22Rv1 (cell line): ENCODE data around the gene DBI.
"Not testable (repeated sequence)": the region's sequence is repeated elsewhere in the genome, so short reads cannot be mapped to it uniquely, and the experiment has no call there.

Source experiments
- H3K27ac ChIP-seq: fragments of 450-650 bp; 2 replicates; pipeline ENCODE4 v1.5.1; 2017
- ZFX ChIP-seq: fragments of 450-650 bp; IDR thresholded peaks from 2 replicates; pipeline ENCODE4 v1.6.1; 2017; ENCODE audit warnings: antibody characterized with exemption, borderline replicate concordance
- TF ChIP-seq, protein P1 (sequence below): fragments of 450-650 bp; IDR thresholded peaks from 2 replicates; pipeline ENCODE4 v1.5.1; 2017; ENCODE audit warnings: mild to moderate bottlenecking

DBI gene

DNA sequence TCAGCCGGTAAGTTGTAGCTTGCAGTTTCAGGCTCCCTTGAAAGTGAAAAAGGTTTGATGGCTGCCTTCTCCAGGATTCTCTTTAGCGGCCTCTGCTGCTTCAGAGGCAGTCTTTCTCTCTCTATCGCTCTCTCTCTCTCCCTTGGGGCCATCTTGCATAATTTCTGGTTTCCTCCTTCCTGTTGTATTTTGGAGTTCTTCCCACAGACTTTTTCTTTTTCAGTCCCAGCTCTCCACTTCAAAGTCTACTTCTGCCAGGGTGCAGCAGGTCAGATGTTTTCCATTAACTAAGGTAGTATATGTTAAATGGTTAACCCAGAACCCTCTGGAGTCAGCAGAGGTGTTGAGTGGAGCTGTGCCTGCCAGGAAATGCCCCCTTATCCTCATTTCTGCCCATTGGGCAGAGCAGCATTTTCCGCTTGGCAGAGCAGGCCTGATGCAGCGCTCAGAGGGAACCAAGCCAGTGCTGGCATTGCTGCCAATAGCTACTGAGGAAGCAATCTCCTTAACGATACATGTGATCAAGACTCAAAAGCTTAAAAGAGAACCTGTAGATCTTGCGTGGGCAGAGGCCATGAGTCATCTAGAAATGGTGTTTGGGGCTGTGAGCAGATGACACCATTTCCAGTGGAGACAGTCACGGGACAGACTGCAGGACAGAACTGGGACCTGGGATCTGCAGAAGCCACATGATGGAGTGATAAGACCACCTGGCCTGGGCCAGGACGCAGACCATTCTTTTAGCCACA lies 20.8 kb downstream of the DBI start:
- TF ChIP-seq, protein P1, sequence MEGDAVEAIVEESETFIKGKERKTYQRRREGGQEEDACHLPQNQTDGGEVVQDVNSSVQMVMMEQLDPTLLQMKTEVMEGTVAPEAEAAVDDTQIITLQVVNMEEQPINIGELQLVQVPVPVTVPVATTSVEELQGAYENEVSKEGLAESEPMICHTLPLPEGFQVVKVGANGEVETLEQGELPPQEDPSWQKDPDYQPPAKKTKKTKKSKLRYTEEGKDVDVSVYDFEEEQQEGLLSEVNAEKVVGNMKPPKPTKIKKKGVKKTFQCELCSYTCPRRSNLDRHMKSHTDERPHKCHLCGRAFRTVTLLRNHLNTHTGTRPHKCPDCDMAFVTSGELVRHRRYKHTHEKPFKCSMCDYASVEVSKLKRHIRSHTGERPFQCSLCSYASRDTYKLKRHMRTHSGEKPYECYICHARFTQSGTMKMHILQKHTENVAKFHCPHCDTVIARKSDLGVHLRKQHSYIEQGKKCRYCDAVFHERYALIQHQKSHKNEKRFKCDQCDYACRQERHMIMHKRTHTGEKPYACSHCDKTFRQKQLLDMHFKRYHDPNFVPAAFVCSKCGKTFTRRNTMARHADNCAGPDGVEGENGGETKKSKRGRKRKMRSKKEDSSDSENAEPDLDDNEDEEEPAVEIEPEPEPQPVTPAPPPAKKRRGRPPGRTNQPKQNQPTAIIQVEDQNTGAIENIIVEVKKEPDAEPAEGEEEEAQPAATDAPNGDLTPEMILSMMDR, result no peak
- TF ChIP-seq ZFX, result no peak
- no peak overlapping the region for H3K27ac ChIP-seq

DNA sequence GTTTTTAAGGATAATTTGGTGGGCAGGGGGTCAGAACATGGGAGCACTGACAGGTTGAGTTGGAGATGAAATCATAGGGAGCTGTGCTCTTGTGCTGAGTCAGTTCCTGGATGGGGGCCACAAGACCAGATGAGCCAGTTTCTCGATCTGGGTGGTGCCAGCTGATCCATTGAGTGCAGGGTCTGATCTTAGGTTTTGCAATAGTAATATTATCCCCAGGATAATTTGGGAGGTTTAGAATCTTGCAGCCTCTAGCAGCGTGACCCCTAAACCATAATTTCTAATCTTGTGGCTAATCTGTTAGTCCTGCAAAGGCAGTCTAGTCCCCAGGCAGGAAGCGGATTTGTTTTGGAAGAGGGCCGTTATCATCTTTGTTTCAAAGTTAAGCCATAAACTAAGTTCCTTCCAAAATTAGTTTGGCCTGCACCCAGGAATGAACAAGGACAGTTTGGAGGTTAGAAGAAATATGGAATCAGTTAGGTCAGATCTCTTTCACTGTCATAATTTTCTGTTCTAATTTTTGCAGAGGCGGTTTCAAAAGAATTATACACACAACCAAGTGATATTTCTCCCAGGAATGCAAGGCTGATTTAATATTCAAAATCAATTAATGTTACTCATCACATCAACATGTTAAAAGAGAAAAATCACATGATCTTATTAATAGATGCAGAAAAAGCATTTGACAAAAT lies 23.0 kb downstream of the DBI start:
- no peak overlapping the region for H3K27ac ChIP-seq

DNA sequence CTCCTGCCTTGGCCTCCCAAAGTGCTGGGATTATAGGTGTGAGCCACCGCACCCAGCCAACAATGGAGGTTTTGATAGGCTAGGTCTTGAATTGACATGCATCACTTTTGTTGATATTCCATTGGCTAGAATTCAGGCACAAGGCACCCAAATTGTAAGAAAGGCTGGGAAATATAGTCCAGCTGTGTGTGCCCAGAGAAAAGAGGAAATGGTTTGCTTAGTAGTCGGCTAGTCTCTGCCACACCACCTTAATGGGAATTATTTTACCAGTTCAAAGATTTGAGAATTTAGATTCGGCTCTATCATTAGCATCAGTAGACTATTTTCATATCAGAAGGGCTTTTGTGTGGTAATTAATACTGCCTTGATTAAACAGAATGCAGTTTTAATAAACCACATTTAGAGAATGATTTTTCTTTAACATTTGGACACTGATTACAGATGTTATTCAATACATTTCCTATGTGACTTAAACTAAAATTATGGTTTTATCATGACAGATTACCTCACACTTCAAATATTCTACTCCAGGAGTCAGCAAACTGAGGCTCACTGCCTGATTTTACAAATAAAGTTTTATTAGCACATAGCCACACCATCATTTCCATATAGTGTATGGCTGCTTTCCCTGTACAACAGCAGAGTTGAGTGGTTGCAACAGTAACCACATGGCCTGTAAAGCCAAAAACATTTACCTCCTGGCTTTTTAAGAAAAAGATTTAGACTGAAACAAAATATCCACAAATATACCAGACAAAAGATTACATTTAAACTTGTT lies 27.4 kb downstream of the DBI start:
- TF ChIP-seq, protein P1, result no peak
- TF ChIP-seq ZFX, result no peak

More for the DNA sequence above, 23.0 kb downstream of the DBI start:
- no peak for TF ChIP-seq ZFX
- TF ChIP-seq, protein P1, result no peak

DNA sequence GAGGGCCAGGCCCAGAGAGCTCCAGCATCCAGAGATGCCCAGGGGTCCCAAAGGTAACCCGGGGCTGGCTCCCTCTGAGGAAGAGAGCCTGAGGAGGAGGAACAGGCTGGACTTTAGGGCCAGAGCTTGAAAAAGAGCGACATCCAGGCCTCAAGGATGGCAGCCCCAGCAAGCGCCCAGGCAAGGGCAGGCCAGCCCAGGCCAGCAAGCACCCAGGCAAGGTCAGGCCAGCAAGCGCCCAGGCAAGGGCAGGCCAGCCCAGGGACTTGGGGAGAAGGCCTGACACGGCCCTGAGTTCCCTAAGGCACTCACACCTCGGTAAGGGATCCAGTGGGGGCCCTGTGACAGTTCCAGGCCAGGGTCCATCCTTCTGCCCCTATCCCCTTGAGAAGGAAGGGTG lies 30.4 kb downstream of the DBI start:
- no peak overlapping the region for H3K27ac ChIP-seq
- TF ChIP-seq ZFX, result no peak
- TF ChIP-seq, protein P1, result no peak

More for the DNA sequence above, 27.4 kb downstream of the DBI start:
- H3K27ac ChIP-seq, result no peak overlapping the region

DNA sequence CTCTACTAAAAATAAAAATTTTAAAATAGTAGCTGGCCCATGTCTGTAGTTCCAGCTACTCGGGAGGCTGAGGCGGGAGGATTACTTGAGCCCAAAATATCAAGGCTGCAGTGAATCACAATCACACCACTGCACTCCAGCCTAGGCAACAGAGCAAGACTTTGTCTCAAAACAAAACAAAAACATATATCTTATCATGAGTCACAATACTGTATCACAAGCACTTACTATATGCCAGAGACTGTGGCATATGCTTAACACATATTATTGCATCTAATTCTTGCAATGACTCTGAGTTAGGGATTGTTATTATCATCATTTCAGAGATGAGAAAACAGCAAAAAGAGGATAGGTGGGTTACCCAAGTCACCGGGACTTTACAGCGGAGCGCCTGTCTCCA lies 35.3 kb downstream of the DBI start:
- no peak for TF ChIP-seq ZFX
- TF ChIP-seq, protein P1, result no peak
- H3K27ac ChIP-seq, result no peak overlapping the region

DNA sequence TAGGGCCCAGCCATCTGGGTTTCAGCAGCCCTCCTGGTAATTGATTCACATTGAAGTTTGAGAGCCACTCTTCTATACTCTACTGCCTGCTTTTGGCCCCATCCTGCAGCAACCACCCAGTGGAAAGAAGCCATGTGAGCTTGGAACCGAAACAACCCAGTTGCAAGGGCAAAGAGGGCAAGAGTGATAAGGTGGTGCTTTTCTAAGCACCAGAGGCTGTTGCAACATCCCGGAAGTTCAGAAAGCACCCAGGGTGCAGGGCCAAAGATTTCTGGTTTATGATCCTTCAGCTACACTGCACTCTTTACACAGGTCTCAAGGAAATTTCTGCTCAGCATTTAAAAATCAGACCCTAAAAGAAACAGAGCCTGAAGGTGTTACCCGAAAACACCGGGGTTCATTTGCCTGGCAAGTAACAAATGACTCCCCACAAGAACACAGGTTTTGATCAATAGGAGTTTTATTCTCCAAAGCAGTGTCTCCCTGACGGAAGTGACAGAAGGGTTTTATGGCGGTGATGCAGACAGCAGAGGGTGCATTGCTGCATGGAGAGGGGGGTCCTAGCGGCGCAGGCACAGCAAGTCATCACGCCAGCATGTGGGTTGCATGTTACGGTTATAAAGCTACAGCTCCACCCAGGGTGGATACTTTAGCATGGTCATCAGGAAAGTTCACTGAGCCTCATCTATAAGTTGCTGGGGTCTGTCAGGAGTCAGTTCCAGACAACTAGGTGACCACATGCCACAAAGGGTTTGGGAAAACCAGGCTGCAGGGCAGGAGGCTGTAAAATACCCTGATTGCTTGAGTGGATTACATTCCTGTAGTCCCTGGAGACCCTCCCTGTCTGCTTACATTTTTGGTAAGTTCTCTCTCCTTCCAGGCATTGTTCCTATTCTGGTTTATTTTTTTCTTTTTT lies 36.1 kb downstream of the DBI start:
- no peak for TF ChIP-seq ZFX
- no peak overlapping the region for H3K27ac ChIP-seq

DNA sequence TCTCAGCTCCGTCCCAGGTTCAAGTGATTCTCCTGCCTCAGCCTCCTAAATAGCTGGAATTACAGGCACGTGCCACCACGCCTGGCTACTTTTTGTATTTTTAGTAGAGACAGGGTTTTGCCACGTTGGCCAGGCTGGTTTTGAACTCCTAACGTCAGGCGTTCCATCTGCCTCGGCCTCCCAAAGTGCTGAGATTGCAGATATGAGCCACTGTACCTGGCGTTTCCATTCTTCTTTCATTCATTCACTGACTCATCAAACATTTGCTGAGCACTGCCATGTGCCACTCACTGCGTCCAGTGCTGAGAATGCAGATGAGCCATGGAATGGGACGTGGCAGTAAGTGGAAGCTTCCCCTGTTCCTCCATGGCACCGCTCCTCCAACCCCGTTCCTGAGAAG lies 36.8 kb downstream of the DBI start:
- not testable (repeated sequence) for H3K27ac ChIP-seq
